Measurements from ENCODE around the gene STK11.

Gene STK11

GRCh38 chr19:1252221-1252820, 46.7 kb downstream of the STK11 start:
- no peak for DNase-seq

- DNase-seq: peak; percentile 94
These were observed 47.4 kb downstream of the STK11 start for GRCh38 chr19:1252821-1253513.

DNA sequence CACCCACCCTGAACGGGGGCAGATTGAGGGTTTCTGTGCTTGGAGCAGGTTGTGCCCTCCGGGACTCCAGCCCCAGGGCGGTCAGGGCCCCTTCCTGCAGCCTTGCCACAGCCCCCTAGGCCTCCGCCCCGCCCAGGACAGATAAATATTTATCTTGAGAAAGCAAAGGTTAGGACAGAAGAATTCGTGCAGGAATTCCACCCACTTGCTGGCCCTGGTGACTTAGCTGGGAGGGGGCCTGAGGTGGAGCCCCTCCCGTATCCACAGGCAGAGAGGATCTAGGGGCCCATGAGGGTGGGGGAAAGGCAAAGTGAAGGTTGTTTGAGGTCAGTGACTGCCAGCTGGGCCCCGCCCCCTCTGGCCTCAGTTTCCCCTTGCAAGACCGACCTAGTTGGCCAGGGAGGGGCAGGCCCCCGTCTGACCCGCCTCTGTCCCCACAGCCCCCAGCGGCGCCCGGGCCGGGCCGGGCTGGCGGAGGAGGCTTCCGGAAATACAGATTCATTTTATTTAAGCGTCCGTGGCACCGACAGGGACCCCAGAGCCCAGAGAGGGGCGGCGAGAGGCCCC, 48.0 kb downstream of the STK11 start:
- DNase-seq: no peak

DNA sequence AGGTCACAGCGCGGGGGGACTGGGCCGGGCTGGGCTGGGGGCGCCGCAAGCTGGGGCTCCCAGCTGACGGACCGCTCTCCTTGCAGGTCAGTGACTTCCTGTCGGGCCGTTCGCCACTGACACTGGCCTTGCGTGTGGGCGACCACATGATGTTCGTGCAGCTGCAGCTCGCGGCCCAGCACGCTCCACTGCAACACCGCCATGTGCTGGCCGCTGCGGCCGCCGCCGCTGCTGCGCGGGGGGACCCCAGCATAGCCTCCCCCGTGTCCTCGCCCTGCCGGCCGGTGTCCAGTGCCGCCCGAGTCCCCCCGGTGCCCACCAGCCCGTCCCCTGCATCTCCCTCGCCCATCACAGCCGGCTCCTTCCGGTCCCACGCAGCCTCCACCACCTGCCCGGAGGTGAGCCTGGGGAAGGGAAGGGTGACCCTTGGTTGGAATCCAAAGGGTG, 48.5 kb downstream of the STK11 start:
- DNase-seq: no peak

GRCh38 chr19:1254530-1255185, 49.1 kb downstream of the STK11 start:
- DNase-seq: no peak

- no peak for DNase-seq
These were observed 49.9 kb downstream of the STK11 start for GRCh38 chr19:1255186-1256161.

GRCh38 chr19:1256646-1257474, 51.3 kb downstream of the STK11 start:
- DNase-seq: no peak

GRCh38 chr19:1257475-1258162, 52.0 kb downstream of the STK11 start:
- no peak for DNase-seq

DNA sequence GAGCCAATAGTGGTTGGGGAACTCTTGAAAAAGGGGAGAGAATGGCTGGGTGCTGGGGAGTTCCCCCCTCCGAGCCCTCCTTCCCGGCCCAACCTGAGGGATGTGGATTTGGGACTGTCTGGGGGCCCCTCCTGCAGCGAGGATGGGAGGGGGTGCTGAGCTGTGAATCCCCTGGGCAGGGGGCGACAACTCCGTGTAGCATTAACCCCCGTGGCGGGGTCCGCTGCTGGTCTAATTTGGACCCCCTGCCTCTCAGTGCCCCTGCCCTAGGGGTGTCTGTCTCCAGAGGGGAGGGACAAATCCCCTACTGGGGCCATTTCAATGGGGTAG, 52.5 kb downstream of the STK11 start:
- no peak for DNase-seq

GRCh38 chr19:1258707-1259205, 53.2 kb downstream of the STK11 start:
- DNase-seq: no peak

GRCh38 chr19:1259206-1259875, 53.8 kb downstream of the STK11 start:
- no peak for DNase-seq

- no peak for DNase-seq
These were observed 54.5 kb downstream of the STK11 start for GRCh38 chr19:1259876-1260748.

DNA sequence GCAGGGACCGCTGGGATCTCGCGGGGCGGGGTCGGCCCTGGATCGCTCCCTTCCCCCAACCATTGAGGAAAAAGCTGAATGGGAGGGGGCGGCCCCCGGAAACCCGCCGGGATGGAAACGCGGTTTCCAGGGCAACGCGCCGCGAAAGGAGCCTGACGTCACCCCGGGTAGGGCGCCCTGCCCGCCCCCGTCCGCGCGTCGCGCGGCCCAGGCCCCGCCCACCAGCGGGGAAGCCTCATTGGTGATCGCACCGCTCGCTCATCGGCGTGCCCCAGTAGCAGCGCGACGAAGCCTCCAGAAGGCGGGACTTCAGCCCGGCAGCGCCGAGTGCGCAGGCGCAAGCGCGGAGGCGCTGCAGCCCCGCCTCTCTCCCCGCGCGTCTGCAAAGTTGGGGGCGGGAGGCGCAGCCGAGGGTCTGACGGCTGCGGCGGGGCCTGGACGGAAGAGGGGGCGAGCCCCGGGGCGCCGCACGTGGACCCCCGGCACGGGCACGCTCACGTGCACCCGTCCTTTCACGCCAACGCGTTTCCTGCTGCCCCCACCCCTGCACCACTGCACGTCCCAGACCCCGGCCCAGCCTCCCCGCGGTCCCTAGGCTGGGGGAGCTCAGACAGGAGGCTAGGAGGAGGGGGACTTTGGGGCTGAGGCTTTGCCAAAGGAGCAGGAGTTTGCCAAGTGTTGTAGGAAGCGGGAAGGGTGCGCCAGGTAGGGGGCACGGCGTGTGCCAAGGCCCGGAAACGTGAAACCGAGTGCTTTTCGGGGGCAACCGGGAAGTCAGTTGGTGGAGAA, 55.4 kb downstream of the STK11 start:
- DNase-seq: peak; percentile 94

GRCh38 chr19:1261538-1261797, 55.9 kb downstream of the STK11 start:
- no peak for DNase-seq

- DNase-seq: no peak
These were observed 56.4 kb downstream of the STK11 start for GRCh38 chr19:1261798-1262622.

DNA sequence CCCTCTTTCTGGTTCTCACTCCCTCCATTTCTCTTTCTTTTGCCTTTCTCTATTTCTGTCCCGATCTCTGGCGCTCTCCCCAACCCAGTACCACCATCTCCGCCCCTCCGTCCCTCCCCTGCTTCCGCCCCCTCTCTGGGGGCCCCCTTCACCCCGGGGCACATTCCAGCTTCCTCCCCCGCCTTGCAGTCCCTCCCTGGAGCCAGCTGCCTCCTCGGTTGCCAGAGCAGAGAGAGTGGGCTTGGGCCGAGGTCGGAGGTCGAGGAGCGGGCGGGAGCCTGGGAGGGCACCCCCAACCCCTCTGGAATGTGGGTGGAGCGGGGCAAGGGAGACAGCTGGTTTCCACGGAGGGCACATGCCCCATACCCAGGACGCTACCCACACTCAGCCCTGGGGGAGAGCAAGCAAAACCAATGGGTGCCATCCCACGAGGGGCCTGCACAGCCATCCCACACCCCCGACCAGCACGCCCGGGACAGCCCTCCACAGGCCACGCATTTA, 57.1 kb downstream of the STK11 start:
- DNase-seq: no peak

GRCh38 chr19:1263188-1263587, 57.6 kb downstream of the STK11 start:
- DNase-seq: no peak
